T47D (cell line): ENCODE measurements around the gene PSMC3.

Experiments
- DNase-seq, 2 experiments: peaks; one replicate each; pipeline versions ENCODE4 v3.0.0 to v3.0.0-alpha.2; 2011 to 2012; ENCODE audit warnings: low read depth in 1 of 2, low spot score in 1 of 2
- JUND ChIP-seq: IDR thresholded peaks from 2 replicates; pipeline ENCODE4 v1.6.1; 2012; ENCODE audit warnings: low read depth
- in situ Hi-C: cut with HindIII; loops from 2 replicates; pipeline ENCODE4 v1.10.0; 2016; ENCODE audit warnings: low sequenced_read_pairs, low pct_unique_long_range_greater_than_20kb

Gene PSMC3

GRCh38 chr11:47393163-47394049, 32.8 kb downstream of the PSMC3 start:
- TF ChIP-seq JUND: no peak
- no peak for DNase-seq
- in situ Hi-C loops: no loop called here

GRCh38 chr11:47392546-47393162, 33.6 kb downstream of the PSMC3 start:
- in situ Hi-C loops: no loop called here
- TF ChIP-seq JUND: no peak
- DNase-seq: no peak

GRCh38 chr11:47391711-47392432, 34.4 kb downstream of the PSMC3 start:
- in situ Hi-C loops: no loop called here
- TF ChIP-seq JUND: no peak
- no peak for DNase-seq

GRCh38 chr11:47391077-47391583, 35.1 kb downstream of the PSMC3 start:
- no peak for TF ChIP-seq JUND
- DNase-seq: no peak
- in situ Hi-C loops: no loop called here

GRCh38 chr11:47390422-47390760, 35.8 kb downstream of the PSMC3 start:
- no peak for DNase-seq
- in situ Hi-C loops: no loop called here
- TF ChIP-seq JUND: no peak

GRCh38 chr11:47389577-47390421, 36.4 kb downstream of the PSMC3 start:
- in situ Hi-C loops: no loop called here
- DNase-seq: no peak

GRCh38 chr11:47388697-47389576, 37.3 kb downstream of the PSMC3 start:
- no peak for TF ChIP-seq JUND
- in situ Hi-C loops: no loop called here
- no peak for DNase-seq

More at GRCh38 chr11:47389577-47390421, 36.4 kb downstream of the PSMC3 start:
- no peak for TF ChIP-seq JUND

GRCh38 chr11:47387944-47388696, 38.1 kb downstream of the PSMC3 start:
- in situ Hi-C loops: no loop called here
- no peak for DNase-seq
- TF ChIP-seq JUND: no peak

GRCh38 chr11:47384498-47384897, 41.7 kb downstream of the PSMC3 start:
- in situ Hi-C loops: no loop called here
- TF ChIP-seq JUND: no peak
- no peak for DNase-seq

GRCh38 chr11:47383071-47383470, 43.2 kb downstream of the PSMC3 start:
- no peak for DNase-seq
- in situ Hi-C loops: no loop called here
- no peak for TF ChIP-seq JUND

- in situ Hi-C loops: no loop called here
- no peak for TF ChIP-seq JUND
- DNase-seq: no peak
Measured at GRCh38 chr11:47380078-47380477, 46.2 kb downstream of the PSMC3 start.
